HepG2 (cell line): ENCODE data around the gene NRP1. TPM values are rescaled to one million over a fixed set of nuclear protein-coding genes. Genes with fewer than 3 reads are reported as not detected.

Experiments
- AGO1 ChIP-seq: fragments of 200-400 bp; formaldehyde crosslinking; IDR thresholded peaks from 2 replicates; pipeline ENCODE4 v1.6.1; 2017; ENCODE audit warnings: mild to moderate bottlenecking, low read depth, low read length, moderate library complexity; ENCODE audit not compliant: poor library complexity, severe bottlenecking
- BCL6 ChIP-seq: IDR thresholded peaks from 2 replicates; pipeline ENCODE4 v1.6.1; 2016; ENCODE audit warnings: missing genetic modification reagents, missing compliant biosample characterization
- ELF4 ChIP-seq: sonication (generic); formaldehyde crosslinking; IDR thresholded peaks from 2 replicates; pipeline ENCODE4 v1.5.0; 2020; ENCODE audit warnings: missing genetic modification reagents, mild to moderate bottlenecking, moderate library complexity, borderline replicate concordance
- EZH2 ChIP-seq: conservative IDR thresholded peaks from 2 replicates; pipeline ENCODE4 v1.6.1; 2012; ENCODE audit warnings: mild to moderate bottlenecking, low read depth, low read length, moderate library complexity
- MTF2 ChIP-seq: sonication (generic); formaldehyde crosslinking; IDR thresholded peaks from 2 replicates; pipeline ENCODE4 v1.5.0; 2020; ENCODE audit warnings: missing genetic modification reagents, borderline replicate concordance
- NFATC3 ChIP-seq: sonication (generic); formaldehyde crosslinking; IDR thresholded peaks from 2 replicates; pipeline ENCODE4 v1.5.1; 2020; ENCODE audit warnings: mild to moderate bottlenecking, missing genetic modification reagents
- NFRKB ChIP-seq: fragments of 450-650 bp; IDR thresholded peaks from 2 replicates; pipeline ENCODE4 v1.6.1; 2017
- PRMT3 ChIP-seq: sonication (generic); formaldehyde crosslinking; IDR thresholded peaks from 2 replicates; pipeline ENCODE4 v1.8.1; 2022; ENCODE audit warnings: low read depth, mild to moderate bottlenecking, moderate library complexity, missing genetic modification reagents, borderline replicate concordance
- RARA ChIP-seq: IDR thresholded peaks from 2 replicates; pipeline ENCODE4 v1.6.1; 2016; ENCODE audit warnings: missing genetic modification reagents, missing compliant biosample characterization
- RFX5 ChIP-seq: IDR thresholded peaks from 2 replicates; pipeline ENCODE4 v1.6.1; 2011; ENCODE audit warnings: low read depth, low read length, improper control_type of control experiment
- SMAD1 ChIP-seq: sonication (generic); formaldehyde crosslinking; IDR thresholded peaks from 2 replicates; pipeline ENCODE4 v1.4.0; 2020; ENCODE audit warnings: missing genetic modification reagents, low read depth, mild to moderate bottlenecking, borderline replicate concordance
- SNRNP70 ChIP-seq: fragments of 200-400 bp; formaldehyde crosslinking; IDR thresholded peaks from 2 replicates; pipeline ENCODE4 v1.6.1; 2017; ENCODE audit warnings: mild to moderate bottlenecking, low read depth, low read length, moderate library complexity
- SP2 ChIP-seq: sonication (generic); formaldehyde crosslinking; IDR thresholded peaks from 2 replicates; pipeline ENCODE4 v1.5.1; 2020; ENCODE audit warnings: mild to moderate bottlenecking, missing genetic modification reagents
- SRSF4 ChIP-seq: fragments of 200-400 bp; formaldehyde crosslinking; IDR thresholded peaks from one replicate; pipeline ENCODE4 v1.6.1; 2018; ENCODE audit warnings: mild to moderate bottlenecking, low read depth, low read length, moderate library complexity; ENCODE audit not compliant: poor library complexity, severe bottlenecking
- YY1 ChIP-seq: IDR thresholded peaks from 2 replicates; pipeline ENCODE4 v1.6.1; 2011; ENCODE audit warnings: low read length, low read depth, moderate library complexity, mild to moderate bottlenecking; ENCODE audit not compliant: insufficient read depth, insufficient replicate concordance
- ZNF138 ChIP-seq: sonication (generic); formaldehyde crosslinking; IDR thresholded peaks from 2 replicates; pipeline ENCODE4 v1.5.0; 2020; ENCODE audit warnings: mild to moderate bottlenecking, low read depth, missing genetic modification reagents
- ZNF354B ChIP-seq: sonication (generic); formaldehyde crosslinking; IDR thresholded peaks from 2 replicates; pipeline ENCODE4 v1.8.0; 2022; ENCODE audit warnings: mild to moderate bottlenecking, missing genetic modification reagents
- ZNF510 ChIP-seq: sonication (generic); formaldehyde crosslinking; IDR thresholded peaks from 2 replicates; pipeline ENCODE4 v1.4.0; 2020; ENCODE audit warnings: low read depth, mild to moderate bottlenecking, missing genetic modification reagents
- ZNF652 ChIP-seq: IDR thresholded peaks from 2 replicates; pipeline ENCODE4 v1.6.1; 2016; ENCODE audit warnings: low read depth, borderline replicate concordance
- ZNF660 ChIP-seq: sonication (generic); formaldehyde crosslinking; IDR thresholded peaks from 2 replicates; pipeline ENCODE4 v1.5.1; 2020; ENCODE audit warnings: mild to moderate bottlenecking, low read depth, missing genetic modification reagents, borderline replicate concordance
- polyA plus RNA-seq, 8 experiments: library from polyadenylated mRNA; depleted of rRNA in 3 of 8; stranded (reverse) in 7 of 8; unstranded in 1 of 8; fragments of >200 nt; fragmentation: Illumina TruSeq in 4 of 8; extraction: Trizol in 4 of 8; gene quantifications; 2 replicates each; pipeline versions ENCODE4 v1.2.1 to v1.2.3, GENCODE V29; 2011 to 2016; ENCODE audit warnings: low read depth in 4 of 8, missing spikeins in 1 of 8, mixed read lengths in 1 of 8; ENCODE audit not compliant: insufficient read depth in 1 of 8
- total RNA-seq, 5 experiments: library from RNA; depleted of rRNA; stranded (reverse); fragments of >200 nt; fragmentation: Illumina TruSeq; extraction: Trizol; gene quantifications; 2 replicates each; pipeline ENCODE4 v1.2.3, GENCODE V29; 2016; ENCODE audit warnings: low read depth in 1 of 5
- TF ChIP-seq, protein P1 (sequence below): sonication (generic); formaldehyde crosslinking; IDR thresholded peaks from 2 replicates; pipeline ENCODE4 v1.5.0; 2020; ENCODE audit warnings: missing genetic modification reagents
- TF ChIP-seq, protein P2 (sequence below): fragments of 450-650 bp; IDR thresholded peaks from 2 replicates; pipeline ENCODE4 v1.6.1; 2016
- TF ChIP-seq, protein P3 (sequence below): sonication (generic); formaldehyde crosslinking; IDR thresholded peaks from 2 replicates; pipeline ENCODE4 v1.5.0; 2020; ENCODE audit warnings: missing genetic modification reagents
- TF ChIP-seq, protein P4 (sequence below): sonication (generic); formaldehyde crosslinking; IDR thresholded peaks from 2 replicates; pipeline ENCODE4 v1.5.0; 2020; ENCODE audit warnings: missing genetic modification reagents

NRP1 gene
- total and polyA plus RNA-seq, 2 of the 13 experiments (the other 11 are each of a cell fraction or from before 2014, with no cell fraction given), result 5.3 to 5.8 TPM

DNA sequence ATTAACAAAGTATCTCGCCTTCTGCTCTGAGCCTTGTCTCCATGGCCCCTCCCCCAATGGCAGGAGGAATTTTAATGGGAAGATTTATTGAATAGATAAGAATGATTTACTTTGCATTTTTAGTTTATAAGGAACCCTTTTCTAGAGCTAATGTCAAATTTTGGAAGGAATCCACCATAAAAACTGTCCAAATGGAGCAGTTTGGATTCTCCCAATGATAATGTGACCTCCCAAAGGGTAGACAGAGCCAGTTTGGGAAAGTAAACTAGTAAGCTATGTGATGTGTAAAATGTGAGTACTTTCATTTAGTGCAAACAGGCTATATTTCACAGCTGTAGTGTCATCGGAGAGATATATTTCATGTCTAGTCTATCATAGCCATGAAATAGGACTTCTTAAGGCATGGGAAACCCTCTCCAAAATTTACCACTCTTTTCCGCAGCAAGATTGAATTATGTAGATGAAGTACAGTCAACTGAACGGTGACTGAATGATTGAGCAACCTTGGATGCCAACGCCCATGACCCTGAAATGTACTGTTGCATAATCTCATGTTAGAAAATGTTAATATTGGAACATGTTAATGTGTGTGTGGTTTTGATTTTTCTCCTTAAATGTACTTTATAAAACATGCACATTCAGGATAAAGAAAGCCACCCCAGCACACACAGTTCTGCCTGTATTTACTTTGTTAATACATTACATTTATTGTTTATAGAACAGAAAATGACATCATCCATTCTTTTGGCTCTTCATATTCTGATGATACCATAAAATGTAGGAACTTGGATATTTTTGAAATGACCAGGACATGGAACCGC, 140.6 kb downstream of the NRP1 start (continued):
- TF ChIP-seq, protein P1, sequence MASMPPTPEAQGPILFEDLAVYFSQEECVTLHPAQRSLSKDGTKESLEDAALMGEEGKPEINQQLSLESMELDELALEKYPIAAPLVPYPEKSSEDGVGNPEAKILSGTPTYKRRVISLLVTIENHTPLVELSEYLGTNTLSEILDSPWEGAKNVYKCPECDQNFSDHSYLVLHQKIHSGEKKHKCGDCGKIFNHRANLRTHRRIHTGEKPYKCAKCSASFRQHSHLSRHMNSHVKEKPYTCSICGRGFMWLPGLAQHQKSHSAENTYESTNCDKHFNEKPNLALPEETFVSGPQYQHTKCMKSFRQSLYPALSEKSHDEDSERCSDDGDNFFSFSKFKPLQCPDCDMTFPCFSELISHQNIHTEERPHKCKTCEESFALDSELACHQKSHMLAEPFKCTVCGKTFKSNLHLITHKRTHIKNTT (CRISPR knock-in tag), result no peak
- TF ChIP-seq SRSF4 (no peak), NFRKB (no peak), YY1 (no peak), SP2 (no peak), SNRNP70 (no peak), ZNF652 (CRISPR knock-in tag) (no peak), ZNF660 (CRISPR knock-in tag) (no peak), ZNF354B (no peak), RFX5 (no peak), ELF4 (CRISPR knock-in tag) (no peak), EZH2 (no peak), AGO1 (no peak), ZNF138 (CRISPR knock-in tag) (no peak), PRMT3 (CRISPR knock-in tag) (no peak), RARA (CRISPR knock-in tag) (peak; percentile 89), SMAD1 (CRISPR knock-in tag) (no peak), ZNF510 (CRISPR knock-in tag) (no peak), BCL6 (CRISPR knock-in tag) (peak; percentile 75), NFATC3 (CRISPR knock-in tag) (no peak), MTF2 (CRISPR knock-in tag) (no peak)
- TF ChIP-seq, protein P2, sequence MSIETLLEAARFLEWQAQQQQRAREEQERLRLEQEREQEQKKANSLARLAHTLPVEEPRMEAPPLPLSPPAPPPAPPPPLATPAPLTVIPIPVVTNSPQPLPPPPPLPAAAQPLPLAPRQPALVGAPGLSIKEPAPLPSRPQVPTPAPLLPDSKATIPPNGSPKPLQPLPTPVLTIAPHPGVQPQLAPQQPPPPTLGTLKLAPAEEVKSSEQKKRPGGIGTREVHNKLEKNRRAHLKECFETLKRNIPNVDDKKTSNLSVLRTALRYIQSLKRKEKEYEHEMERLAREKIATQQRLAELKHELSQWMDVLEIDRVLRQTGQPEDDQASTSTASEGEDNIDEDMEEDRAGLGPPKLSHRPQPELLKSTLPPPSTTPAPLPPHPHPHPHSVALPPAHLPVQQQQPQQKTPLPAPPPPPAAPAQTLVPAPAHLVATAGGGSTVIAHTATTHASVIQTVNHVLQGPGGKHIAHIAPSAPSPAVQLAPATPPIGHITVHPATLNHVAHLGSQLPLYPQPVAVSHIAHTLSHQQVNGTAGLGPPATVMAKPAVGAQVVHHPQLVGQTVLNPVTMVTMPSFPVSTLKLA, result no peak
- TF ChIP-seq, protein P3, sequence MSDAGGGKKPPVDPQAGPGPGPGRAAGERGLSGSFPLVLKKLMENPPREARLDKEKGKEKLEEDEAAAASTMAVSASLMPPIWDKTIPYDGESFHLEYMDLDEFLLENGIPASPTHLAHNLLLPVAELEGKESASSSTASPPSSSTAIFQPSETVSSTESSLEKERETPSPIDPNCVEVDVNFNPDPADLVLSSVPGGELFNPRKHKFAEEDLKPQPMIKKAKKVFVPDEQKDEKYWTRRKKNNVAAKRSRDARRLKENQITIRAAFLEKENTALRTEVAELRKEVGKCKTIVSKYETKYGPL, result peak; percentile 81
- TF ChIP-seq, protein P4, sequence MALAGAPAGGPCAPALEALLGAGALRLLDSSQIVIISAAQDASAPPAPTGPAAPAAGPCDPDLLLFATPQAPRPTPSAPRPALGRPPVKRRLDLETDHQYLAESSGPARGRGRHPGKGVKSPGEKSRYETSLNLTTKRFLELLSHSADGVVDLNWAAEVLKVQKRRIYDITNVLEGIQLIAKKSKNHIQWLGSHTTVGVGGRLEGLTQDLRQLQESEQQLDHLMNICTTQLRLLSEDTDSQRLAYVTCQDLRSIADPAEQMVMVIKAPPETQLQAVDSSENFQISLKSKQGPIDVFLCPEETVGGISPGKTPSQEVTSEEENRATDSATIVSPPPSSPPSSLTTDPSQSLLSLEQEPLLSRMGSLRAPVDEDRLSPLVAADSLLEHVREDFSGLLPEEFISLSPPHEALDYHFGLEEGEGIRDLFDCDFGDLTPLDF, result no peak
